Ovary (tissue), 3 donors: Measurements from ENCODE around the gene MEF2C.

ENCODE experiments used
- CTCF ChIP-seq, 3 donors: fragments of 450-650 bp in 2 of 3; fragments of 200-600 bp in 1 of 3; IDR thresholded peaks; one replicate each; pipeline versions ENCODE4 v1.5.1 to v1.8.0; 2016 to 2022; ENCODE audit warnings: antibody characterized with exemption in 3 of 3, mild to moderate bottlenecking in 1 of 3
- EP300 ChIP-seq: sonication (generic); formaldehyde crosslinking; IDR thresholded peaks from one replicate; pipeline ENCODE4 v1.6.1; 2017; ENCODE audit warnings: antibody characterized with exemption
- POLR2A ChIP-seq: fragments of 450-650 bp; IDR thresholded peaks from one replicate; pipeline ENCODE4 v1.6.1; 2017; ENCODE audit warnings: antibody characterized with exemption, mild to moderate bottlenecking, moderate library complexity
- donor health status: DM: no; HTN: no; CAD: no.

GRCh38 chr5:88734983-88735382 lies 148.0 kb downstream of the MEF2C start:
- TF ChIP-seq CTCF (IDR thresholded peaks at IDR 0.05) (no peak), POLR2A (no peak), EP300 (no peak)
